Measurements from ENCODE around the gene GCGR. TPM values are rescaled to one million over a fixed set of nuclear protein-coding genes. Genes with fewer than 3 reads are reported as not detected.

The GCGR gene
- total RNA-seq, 4 donors from 2014 or later = 0.14 to 0.64 TPM; not detected in 2

DNA sequence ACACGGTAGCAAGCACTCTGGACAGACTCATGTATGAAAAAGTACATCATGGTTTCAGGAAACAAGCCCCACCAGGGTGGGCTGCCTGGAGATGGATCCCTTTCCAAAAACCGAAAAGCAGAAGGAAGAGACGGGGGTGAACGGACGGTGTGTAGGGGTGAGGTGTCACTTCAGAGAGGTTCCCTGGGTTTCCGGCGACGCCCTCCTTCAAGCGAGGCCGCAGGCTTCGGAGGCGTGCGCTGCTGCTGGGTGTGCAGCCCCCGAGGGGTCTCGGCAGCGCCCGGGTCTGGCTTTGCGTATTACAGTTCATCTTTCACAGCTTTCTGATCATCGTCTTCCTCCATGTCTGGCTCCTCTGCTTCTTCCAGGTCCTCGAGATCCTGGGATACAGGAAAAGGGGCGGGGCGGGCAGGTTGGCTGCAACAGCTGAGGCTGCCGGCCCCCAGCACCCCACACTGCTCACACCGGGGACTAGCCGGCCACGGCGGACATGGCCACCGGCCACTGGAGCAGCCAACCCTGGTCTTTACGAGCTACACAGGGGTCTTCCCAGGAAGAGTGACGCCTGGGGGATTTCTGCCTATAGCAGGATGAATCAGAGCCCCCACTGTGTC is 39.9 kb downstream of the GCGR start:
- no peak for DNase-seq
- H3K4me1 ChIP-seq = no peaks in the 10 kb centered on the region
- WGBS, 2 donors (ENCODE audit: low coverage in 1 of 2) = 89% methylated on average over 30 of the region's 30 CpGs; no CpG with 5 or more reads in 1 of the 2 donors
- peaks cover 0 to 46% (median 28%) of the 10 kb centered on the region in 4 donors for H3K36me3 ChIP-seq
- in situ Hi-C loops (cut with MboI; ENCODE audit: low pct_ligation_motif_present in 1 of 4, low pct_unique_long_range_greater_than_20kb in 1 of 4, low sequenced_read_pairs in 3 of 4) = no loop called here
- no peaks in the 10 kb centered on the region for H3K27me3 ChIP-seq
- no peaks in the 10 kb centered on the region for H3K9me3 ChIP-seq
- H3K4me3 ChIP-seq = no peak overlapping the region
- intact Hi-C loops (cut with DNase I; ENCODE audit: low total_unique reads) = no loop called here
- TF ChIP-seq EP300 (IDR thresholded peaks at IDR 0.05; ENCODE audit: low read depth) (no peak), POLR2AphosphoS5 (IDR thresholded peaks at IDR 0.05) (no peak), POLR2A (IDR thresholded peaks at IDR 0.05) (no peak)
- H3K27ac ChIP-seq = no peak overlapping the region

DNA sequence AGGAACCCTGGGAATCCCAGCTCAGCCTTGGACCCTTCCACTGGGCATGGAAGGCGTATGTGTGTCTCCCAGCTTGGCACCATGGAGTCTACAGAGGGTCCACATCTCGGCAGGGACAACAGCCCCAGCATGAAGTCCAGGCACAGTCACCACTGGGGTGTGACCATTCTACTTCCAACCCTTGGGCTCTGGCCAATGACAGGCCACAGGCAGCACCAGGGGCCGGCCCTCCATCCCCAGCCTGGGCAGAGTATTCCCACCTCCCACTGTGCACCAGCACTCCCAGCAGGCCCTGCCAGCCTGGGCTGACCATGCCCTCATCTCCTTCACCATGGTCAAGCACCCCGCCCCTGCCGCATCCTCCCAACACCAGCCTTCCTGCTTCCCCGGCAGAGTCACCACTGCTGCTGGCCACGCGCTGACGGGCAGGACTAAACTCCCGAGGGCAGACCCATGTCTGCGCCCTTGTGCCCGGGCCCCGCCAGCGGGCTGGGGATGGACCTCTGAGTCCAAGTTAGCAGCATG is 40.4 kb downstream of the GCGR start:
- H3K4me3 ChIP-seq = no peak overlapping the region
- no peak overlapping the region for H3K27ac ChIP-seq
- intact Hi-C loops (cut with DNase I; ENCODE audit: low total_unique reads) = no loop called here
- DNase-seq = no peak
- no peaks in the 10 kb centered on the region for H3K4me1 ChIP-seq
- in situ Hi-C loops (cut with MboI; ENCODE audit: low pct_ligation_motif_present in 1 of 4, low pct_unique_long_range_greater_than_20kb in 1 of 4, low sequenced_read_pairs in 3 of 4) = no loop called here
- 88% methylated on average over 14 of the region's 14 CpGs; no CpG with 5 or more reads in 1 of the 2 donors for WGBS, 2 donors (ENCODE audit: low coverage in 1 of 2)
- no peaks in the 10 kb centered on the region for H3K9me3 ChIP-seq
- H3K27me3 ChIP-seq = no peaks in the 10 kb centered on the region
- H3K36me3 ChIP-seq = peaks cover 0 to 51% (median 28%) of the 10 kb centered on the region in 4 donors
- TF ChIP-seq POLR2AphosphoS5 (IDR thresholded peaks at IDR 0.05) (no peak), EP300 (IDR thresholded peaks at IDR 0.05; ENCODE audit: low read depth) (no peak)

GRCh38 chr17:81844887-81845286 is 40.9 kb downstream of the GCGR start:
- WGBS, 2 donors (ENCODE audit: low coverage in 1 of 2) = 84% methylated on average over 13 of the region's 13 CpGs; no CpG with 5 or more reads in 1 of the 2 donors
- Histone ChIP-seq H3K9me3 (no peaks in the 10 kb centered on the region), H3K4me1 (no peaks in the 10 kb centered on the region), H3K27me3 (no peaks in the 10 kb centered on the region), H3K4me3 (no peak overlapping the region), H3K36me3 (peaks cover 0 to 56% (median 28%) of the 10 kb centered on the region in 4 donors), H3K27ac (no peak overlapping the region)
- DNase-seq = no peak
- in situ Hi-C loops (cut with MboI; ENCODE audit: low pct_ligation_motif_present in 1 of 4, low pct_unique_long_range_greater_than_20kb in 1 of 4, low sequenced_read_pairs in 3 of 4) = no loop called here
- TF ChIP-seq POLR2AphosphoS5 (IDR thresholded peaks at IDR 0.05) (no peak), EP300 (IDR thresholded peaks at IDR 0.05; ENCODE audit: low read depth) (no peak), POLR2A (IDR thresholded peaks at IDR 0.05) (no peak)
- TF ChIP-seq, protein P1, sequence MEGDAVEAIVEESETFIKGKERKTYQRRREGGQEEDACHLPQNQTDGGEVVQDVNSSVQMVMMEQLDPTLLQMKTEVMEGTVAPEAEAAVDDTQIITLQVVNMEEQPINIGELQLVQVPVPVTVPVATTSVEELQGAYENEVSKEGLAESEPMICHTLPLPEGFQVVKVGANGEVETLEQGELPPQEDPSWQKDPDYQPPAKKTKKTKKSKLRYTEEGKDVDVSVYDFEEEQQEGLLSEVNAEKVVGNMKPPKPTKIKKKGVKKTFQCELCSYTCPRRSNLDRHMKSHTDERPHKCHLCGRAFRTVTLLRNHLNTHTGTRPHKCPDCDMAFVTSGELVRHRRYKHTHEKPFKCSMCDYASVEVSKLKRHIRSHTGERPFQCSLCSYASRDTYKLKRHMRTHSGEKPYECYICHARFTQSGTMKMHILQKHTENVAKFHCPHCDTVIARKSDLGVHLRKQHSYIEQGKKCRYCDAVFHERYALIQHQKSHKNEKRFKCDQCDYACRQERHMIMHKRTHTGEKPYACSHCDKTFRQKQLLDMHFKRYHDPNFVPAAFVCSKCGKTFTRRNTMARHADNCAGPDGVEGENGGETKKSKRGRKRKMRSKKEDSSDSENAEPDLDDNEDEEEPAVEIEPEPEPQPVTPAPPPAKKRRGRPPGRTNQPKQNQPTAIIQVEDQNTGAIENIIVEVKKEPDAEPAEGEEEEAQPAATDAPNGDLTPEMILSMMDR (IDR thresholded peaks at IDR 0.05) = no peak
- intact Hi-C loops (cut with DNase I; ENCODE audit: low total_unique reads) = no loop called here

DNA sequence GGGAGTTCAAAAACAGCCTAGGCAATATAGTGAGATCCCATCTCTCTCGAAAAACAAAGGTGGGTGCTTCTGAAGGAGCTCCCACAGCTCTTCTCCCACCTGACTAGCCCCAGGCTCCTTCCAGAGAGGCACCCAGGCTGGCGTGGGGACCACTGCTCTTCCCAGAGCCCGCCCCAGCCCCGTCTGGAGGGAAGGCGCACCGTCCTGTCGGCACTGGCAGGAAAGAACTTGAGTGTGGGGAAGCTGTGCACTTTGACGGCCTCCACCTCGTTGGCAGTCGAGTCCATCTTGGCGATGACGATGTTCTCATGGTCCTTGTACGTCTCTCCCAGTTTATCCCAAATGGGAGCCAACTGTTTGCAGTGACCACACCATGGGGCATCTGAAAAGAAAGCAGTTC is 41.4 kb downstream of the GCGR start:
- no peak for DNase-seq
- no peaks in the 10 kb centered on the region for H3K4me1 ChIP-seq
- TF ChIP-seq, protein P1 (IDR thresholded peaks at IDR 0.05) = no peak
- no peak for TF ChIP-seq POLR2AphosphoS5 (IDR thresholded peaks at IDR 0.05)
- intact Hi-C loops (cut with DNase I; ENCODE audit: low total_unique reads) = no loop called here
- no peak overlapping the region for H3K4me3 ChIP-seq
- no peaks in the 10 kb centered on the region for H3K27me3 ChIP-seq
- in situ Hi-C loops (cut with MboI; ENCODE audit: low pct_ligation_motif_present in 1 of 4, low pct_unique_long_range_greater_than_20kb in 1 of 4, low sequenced_read_pairs in 3 of 4) = no loop called here
- no peak overlapping the region for H3K27ac ChIP-seq
- H3K9me3 ChIP-seq = no peaks in the 10 kb centered on the region
- WGBS, 2 donors (ENCODE audit: low coverage in 1 of 2) = 89 to 97% methylated on average over 5 to 13 of the region's 13 CpGs
- H3K36me3 ChIP-seq = peaks cover 0 to 61% (median 28%) of the 10 kb centered on the region in 4 donors

GRCh38 chr17:81845881-81846742 is 42.2 kb downstream of the GCGR start:
- H3K9me3 ChIP-seq = no peaks in the 10 kb centered on the region
- intact Hi-C loops (cut with DNase I; ENCODE audit: low total_unique reads) = no loop called here
- no peaks in the 10 kb centered on the region for H3K27me3 ChIP-seq
- 96 to 100% methylated on average over 1 to 34 of the region's 38 CpGs for WGBS, 2 donors (ENCODE audit: low coverage in 1 of 2)
- in situ Hi-C loops (cut with MboI; ENCODE audit: low pct_ligation_motif_present in 1 of 4, low pct_unique_long_range_greater_than_20kb in 1 of 4, low sequenced_read_pairs in 3 of 4) = no loop called here
- no peak overlapping the region for H3K27ac ChIP-seq
- H3K4me3 ChIP-seq = no peak overlapping the region
- TF ChIP-seq POLR2AphosphoS5 (IDR thresholded peaks at IDR 0.05) = no peak
- TF ChIP-seq, protein P1 (IDR thresholded peaks at IDR 0.05) = no peak
- TF ChIP-seq POLR2A (IDR thresholded peaks at IDR 0.05) = no peak
- no peak for TF ChIP-seq EP300 (IDR thresholded peaks at IDR 0.05; ENCODE audit: low read depth)
- H3K36me3 ChIP-seq = peaks cover 0 to 67% (median 28%) of the 10 kb centered on the region in 4 donors
- DNase-seq = no peak
- H3K4me1 ChIP-seq = no peaks in the 10 kb centered on the region
